ENCODE measurements around the gene VMP1.

GRCh38 chr17:59807892-59808509 lies 100.5 kb downstream of the VMP1 start:
- TF ChIP-seq CTCF (IDR thresholded peaks at IDR 0.05) (no peak), POLR2A (IDR thresholded peaks at IDR 0.05) (no peak)
